NCI-H2171 (cell line): ENCODE data around the gene SARM1.

Source experiments
- DNase-seq: peaks from one replicate; lab custom pipeline; 2025; lab: John Stamatoyannopoulos, UW

The SARM1 gene

DNA sequence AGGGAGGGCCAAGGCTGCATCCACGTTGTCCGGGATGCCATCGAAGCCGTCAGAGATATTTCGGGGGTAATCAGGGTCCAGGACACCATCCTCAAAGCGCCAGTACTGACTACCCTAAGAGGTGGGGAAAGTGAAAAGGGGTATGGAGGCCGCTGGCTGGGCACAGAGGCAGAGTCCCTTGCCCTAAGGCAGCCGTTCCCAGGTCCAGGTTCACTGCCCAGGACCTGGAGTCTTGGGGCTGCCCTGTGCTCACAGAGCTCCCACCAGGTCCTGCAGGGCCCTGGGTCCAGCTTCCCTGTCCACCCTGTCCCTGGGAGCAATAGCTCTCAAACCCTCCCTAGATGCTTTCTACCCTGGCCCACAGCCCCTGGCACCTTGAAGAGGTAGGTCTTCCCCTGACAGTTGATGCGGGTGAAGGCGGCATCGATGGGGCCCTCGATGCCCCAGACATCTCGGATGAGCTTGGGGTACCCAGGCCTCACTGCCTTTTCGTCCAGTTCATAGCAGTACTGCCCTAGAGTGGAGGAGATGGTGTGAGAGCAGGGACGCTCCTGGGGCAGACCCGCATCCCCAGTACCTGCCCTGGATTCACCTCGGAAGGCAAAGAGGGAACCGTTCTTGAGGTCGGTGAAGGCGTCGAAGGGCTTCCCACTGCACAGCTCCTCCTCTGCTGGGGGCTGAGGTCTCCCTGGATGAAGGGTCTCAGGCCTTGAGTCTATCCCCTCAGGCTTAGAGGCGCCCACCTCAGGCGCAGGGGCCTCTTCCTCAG lies 2.4 kb upstream of the SARM1 start:
- DNase-seq, result no peak

- no peak for DNase-seq
Observed at GRCh38 chr17:28369684-28370034, 1.8 kb upstream of the SARM1 start.

GRCh38 chr17:28370035-28370743 lies 1.3 kb upstream of the SARM1 start, which contains the start of gene VTN:
VTN (minus strand) TSS chr17:28370307; CDS start chr17:28370203, 104 bp downstream.
- no peak for DNase-seq

DNA sequence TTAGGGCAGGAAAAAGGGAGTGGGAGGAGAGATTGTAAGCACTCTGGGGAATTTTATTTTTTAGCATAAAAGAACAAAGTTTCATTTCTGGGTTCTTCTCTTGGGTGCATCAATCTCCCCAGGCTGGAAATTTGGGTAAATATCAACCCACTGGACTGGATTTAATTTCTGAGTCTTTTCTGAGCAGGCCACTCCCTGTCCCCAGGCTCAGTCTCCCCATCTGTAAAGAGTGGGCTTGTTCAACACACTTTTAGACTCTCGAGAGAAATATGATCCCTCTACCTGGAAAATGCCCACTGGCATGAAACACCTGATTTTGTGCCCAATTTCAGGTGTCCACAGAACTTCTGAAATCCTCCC lies 770 bp upstream of the SARM1 start:
- DNase-seq, result no peak

GRCh38 chr17:28372203-28372944 lies 880 bp downstream of the SARM1 start:
- peak; percentile 46 for DNase-seq

GRCh38 chr17:28372945-28373274 lies 1.4 kb downstream of the SARM1 start:
- no peak for DNase-seq

- DNase-seq, result no peak
Observed at GRCh38 chr17:28379814-28380801, 8.6 kb downstream of the SARM1 start.

DNA sequence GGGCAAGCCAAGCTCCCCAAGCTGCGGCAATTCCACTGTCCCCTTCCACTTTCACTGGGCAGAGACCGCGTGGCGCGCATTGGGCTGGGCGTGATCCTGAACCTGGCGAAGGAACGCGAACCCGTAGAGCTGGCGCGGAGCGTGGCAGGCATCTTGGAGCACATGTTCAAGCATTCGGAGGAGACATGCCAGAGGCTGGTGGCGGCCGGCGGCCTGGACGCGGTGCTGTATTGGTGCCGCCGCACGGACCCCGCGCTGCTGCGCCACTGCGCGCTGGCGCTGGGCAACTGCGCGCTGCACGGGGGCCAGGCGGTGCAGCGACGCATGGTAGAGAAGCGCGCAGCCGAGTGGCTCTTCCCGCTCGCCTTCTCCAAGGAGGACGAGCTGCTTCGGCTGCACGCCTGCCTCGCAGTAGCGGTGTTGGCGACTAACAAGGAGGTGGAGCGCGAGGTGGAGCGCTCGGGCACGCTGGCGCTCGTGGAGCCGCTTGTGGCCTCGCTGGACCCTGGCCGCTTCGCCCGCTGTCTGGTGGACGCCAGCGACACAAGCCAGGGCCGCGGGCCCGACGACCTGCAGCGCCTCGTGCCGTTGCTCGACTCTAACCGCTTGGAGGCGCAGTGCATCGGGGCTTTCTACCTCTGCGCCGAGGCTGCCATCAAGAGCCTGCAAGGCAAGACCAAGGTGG lies 9.8 kb downstream of the SARM1 start:
- DNase-seq, result no peak

DNA sequence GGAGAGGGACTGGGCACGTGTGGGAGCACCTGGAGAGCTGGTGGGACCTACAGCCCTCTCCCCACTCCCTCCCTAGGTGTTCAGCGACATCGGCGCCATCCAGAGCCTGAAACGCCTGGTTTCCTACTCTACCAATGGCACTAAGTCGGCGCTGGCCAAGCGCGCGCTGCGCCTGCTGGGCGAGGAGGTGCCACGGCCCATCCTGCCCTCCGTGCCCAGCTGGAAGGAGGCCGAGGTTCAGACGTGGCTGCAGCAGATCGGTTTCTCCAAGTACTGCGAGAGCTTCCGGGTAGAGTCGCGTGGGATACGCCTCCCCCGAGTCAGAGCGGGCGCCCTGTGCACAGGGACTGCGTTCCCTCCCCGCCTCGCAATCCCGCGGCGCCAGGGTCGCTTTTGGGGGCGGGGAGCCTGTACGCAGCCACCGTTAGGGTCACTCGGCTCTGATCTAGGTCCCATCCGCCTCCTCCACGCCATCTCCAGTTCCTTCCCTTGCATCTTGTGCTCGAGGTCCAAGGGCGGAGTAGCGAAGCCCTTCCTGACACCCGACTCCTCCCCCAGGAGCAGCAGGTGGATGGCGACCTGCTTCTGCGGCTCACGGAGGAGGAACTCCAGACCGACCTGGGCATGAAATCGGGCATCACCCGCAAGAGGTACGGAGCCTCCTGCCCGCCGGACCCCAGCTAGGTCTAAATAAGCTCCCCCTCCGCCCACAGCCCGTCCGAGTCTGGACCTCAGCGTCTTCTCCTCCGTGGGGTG lies 13.0 kb downstream of the SARM1 start:
- DNase-seq, result no peak

DNA sequence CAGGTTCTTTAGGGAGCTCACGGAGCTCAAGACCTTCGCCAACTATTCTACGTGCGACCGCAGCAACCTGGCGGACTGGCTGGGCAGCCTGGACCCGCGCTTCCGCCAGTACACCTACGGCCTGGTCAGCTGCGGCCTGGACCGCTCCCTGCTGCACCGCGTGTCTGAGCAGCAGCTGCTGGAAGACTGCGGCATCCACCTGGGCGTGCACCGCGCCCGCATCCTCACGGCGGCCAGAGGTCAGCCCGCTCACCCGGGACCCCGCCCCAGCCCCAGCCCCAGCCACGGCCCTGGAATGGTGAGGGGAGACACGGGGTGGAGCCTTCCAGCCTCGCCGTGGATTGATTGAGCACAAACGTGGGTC lies 13.5 kb downstream of the SARM1 start:
- no peak for DNase-seq

- no peak for DNase-seq
Observed at GRCh38 chr17:28385406-28385805, 13.9 kb downstream of the SARM1 start.

- no peak for DNase-seq
Observed at GRCh38 chr17:28386391-28386790, 14.9 kb downstream of the SARM1 start.

- DNase-seq, result no peak
Observed at GRCh38 chr17:28388106-28388505, 16.6 kb downstream of the SARM1 start.

DNA sequence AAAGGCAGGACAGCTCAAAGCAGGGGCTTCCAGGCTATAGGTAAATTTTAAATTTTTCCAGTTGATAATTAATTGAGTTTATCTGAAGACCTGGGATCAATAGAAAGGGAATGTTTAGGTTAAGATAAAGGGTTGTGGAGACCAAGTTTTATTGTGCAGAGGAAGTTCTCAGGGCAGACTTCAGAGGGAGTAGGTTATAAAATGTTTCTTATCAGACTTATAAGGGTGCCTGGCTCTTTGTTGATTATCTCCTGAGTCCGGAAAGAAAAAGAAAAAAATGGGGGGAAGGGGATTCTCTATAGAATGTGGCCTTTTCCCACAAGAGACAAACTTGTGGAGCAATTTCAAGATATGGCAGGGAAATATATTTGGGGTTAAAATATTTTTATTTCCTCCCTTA lies 18.6 kb downstream of the SARM1 start:
- DNase-seq, result no peak

- no peak for DNase-seq
Observed at GRCh38 chr17:28390563-28390962, 19.1 kb downstream of the SARM1 start.

- DNase-seq, result no peak
Observed at GRCh38 chr17:28390984-28391383, 19.5 kb downstream of the SARM1 start.

GRCh38 chr17:28391401-28391800 lies 19.9 kb downstream of the SARM1 start:
- DNase-seq, result no peak

DNA sequence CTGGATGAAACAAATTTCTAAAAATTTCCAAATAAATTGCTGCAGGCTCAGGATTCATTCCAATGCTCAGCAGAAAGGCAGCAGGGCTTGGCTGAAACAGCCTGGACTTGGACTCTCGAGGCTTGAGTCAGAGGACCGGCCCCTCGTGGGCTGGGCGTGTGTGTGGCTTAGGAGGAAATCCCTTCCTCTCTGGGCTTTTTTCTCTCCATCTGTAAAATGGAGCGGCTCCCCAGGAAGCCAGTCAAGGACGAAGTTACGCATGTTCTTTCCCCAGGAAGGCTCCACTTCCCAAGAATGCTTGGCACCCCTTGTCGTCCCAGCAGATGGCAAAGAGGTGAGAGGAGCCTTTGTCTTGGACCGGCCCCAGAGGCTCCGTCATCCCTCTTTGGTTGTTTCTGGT lies 21.0 kb downstream of the SARM1 start:
- no peak for DNase-seq

GRCh38 chr17:28394337-28395116 lies 23.0 kb downstream of the SARM1 start:
- DNase-seq, result no peak

DNA sequence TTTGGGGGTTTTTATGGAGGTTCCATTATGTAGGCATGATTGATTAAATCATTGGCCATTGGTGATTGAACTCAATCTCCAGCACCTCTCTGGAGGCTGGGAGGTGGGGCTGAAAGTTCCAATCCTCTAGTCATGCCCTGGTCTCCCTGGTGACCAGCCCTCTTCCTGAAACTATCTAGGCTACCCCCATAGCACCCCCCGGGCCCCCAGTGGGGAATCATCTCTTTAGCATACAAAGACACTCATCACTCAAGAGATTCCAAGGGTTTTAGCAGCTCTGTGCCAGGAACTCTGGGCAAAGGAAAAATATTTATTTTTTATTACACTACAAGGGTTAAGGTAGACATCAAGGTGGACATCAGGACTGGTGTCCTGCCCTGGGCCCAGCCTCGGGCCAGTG lies 23.9 kb downstream of the SARM1 start:
- DNase-seq, result no peak
